ENCODE results near the gene WDR74.
"Not testable (repeated sequence)": the region's sequence is repeated elsewhere in the genome, so short reads cannot be mapped to it uniquely, and the experiment has no call there.

The WDR74 gene

GRCh38 chr11:62859281-62859703 is 19.9 kb upstream of the WDR74 start:
- peak; percentile 51 for DNase-seq

GRCh38 chr11:62858201-62858600 is 18.8 kb upstream of the WDR74 start:
- no peak for DNase-seq

- no peak for DNase-seq
These were observed 18.2 kb upstream of the WDR74 start for GRCh38 chr11:62857541-62857982.

- DNase-seq = peak; percentile 44
These were observed 17.0 kb upstream of the WDR74 start for GRCh38 chr11:62856333-62856895.

DNA sequence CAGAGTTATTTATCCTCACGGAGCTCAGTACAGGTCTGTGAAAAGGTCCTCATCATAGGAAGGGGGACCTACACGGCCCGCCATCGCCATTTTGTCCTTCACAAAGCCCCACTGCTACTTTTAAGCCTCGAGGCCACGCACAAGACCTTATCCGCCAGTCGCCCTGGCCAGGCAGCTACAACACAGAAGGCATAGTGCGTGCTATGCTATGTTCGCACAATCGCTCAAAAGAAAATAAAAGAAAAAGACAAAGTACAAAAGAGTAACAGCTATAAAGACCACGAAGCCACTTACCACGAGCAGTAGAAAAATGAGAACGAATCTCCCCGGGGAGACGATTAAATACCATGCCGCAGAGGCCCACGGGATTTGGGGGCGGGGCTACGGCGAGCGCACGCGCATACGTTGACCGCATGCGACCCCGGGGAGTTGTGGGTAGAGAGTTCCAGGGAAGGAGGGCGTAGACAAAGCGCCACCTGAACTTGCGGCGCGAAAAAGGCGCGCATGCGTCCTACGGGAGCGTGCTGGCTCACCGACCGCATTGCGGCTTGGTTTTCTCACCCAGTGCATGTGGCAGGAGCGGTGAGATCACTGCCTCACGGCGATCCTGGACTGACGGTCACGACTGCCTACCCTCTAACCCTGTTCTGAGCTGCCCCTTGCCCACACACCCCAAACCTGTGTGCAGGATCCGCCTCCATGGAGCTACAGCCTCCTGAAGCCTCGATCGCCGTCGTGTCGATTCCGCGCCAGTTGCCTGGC is 16.4 kb upstream of the WDR74 start:
- peak; percentile 98 for DNase-seq

GRCh38 chr11:62854825-62855570 is 15.6 kb upstream of the WDR74 start:
- peak; percentile 55 for DNase-seq

GRCh38 chr11:62854013-62854824 is 14.8 kb upstream of the WDR74 start:
- peak; percentile 57 for DNase-seq

GRCh38 chr11:62853279-62853965 is 14.0 kb upstream of the WDR74 start:
- peak; percentile 34 for DNase-seq

DNA sequence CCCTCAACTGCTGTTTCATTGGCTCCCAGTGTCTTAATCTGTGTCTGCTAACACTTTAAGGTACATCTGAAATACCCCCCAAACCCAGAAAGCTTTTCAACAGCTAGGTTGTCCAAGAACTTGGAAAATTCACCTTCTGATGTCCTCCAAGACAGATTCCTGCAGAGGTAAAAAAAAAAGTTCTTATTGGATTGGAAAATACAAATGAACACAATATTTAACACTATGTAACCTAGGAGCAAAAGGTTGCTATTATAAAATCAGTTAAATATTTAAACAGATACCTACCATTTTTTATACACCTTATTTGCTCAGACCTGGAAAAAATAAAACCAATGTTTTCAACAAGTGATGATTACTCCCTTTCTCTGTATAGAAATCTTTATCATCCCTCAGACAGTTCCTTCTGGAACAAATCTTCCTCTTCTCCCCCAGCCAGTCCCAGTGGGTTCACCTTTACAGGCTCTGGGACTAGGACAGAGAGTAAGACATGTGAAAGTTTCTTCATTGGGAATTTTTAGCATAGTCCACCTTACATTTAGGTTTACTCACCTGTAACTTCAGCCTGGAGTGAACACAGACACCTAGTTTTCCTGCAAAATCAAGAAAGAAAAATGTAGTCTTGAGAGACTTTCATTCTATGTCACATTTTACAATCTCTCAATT is 13.3 kb upstream of the WDR74 start:
- DNase-seq = no peak

- no peak for DNase-seq
These were observed 12.6 kb upstream of the WDR74 start for GRCh38 chr11:62851807-62852522.

DNA sequence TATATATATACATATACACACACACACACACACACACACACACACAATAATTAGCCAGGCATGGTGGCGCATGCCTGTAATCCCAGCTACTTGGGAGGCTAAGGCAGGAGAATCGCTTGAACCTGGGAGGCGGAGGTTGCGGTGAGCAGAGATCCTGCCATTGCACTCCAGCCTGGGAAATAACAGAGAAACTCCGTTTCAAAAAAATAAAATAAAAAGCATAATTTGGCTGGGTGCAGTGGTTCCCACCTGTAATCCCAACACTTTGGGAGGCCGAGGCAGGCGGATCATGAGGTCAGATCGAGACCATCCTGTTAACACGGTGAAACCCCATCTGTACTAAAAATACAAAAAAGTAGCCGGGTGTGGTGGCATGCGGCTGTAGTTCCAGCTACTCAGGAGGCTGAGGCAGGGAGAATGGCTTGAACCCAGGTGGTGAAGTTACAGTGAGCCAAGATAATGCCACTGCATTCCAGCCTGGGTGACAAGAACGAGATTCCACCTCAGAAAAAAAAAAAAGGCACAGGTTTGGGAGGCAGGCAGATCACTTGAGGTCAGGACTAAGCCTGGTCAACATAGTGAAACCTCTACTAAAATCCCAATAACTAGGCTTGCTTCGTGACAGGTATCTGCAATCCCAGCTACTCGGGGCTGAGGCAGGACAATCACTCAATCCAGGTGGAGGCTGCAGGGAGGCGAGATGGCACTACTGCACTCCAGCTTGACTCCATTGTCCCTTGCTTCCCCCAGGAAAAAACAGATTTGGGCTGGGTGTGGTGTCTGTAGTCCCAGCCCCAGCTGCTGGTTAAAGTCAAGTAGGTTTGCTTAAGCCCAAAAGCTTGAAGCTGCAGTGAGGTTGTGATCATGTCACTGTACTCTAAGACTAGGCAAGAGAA is 11.8 kb upstream of the WDR74 start:
- peak; percentile 71 for DNase-seq

- no peak for DNase-seq
These were observed 8.5 kb upstream of the WDR74 start for GRCh38 chr11:62847767-62848314.

DNA sequence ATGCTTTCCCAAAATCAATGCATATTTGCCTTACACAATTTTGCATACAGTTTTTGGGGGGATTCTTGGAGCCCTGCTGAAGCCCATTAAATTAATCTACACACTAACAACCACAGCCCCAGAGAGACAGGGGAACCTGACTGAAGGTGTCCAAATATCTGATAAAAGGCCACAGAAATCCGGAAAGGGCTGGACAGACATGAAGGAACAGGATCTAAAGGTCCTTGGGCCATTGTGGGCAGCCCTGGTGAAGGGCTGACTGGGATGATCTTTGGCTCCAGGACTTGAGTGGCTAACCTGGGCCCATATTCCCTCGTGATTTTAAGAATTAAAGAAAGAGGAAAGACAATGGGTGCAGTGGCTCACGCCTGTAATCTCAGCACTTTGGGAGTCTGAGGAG is 6.8 kb upstream of the WDR74 start:
- no peak for DNase-seq

GRCh38 chr11:62844154-62844553 is 4.8 kb upstream of the WDR74 start:
- no peak for DNase-seq

DNA sequence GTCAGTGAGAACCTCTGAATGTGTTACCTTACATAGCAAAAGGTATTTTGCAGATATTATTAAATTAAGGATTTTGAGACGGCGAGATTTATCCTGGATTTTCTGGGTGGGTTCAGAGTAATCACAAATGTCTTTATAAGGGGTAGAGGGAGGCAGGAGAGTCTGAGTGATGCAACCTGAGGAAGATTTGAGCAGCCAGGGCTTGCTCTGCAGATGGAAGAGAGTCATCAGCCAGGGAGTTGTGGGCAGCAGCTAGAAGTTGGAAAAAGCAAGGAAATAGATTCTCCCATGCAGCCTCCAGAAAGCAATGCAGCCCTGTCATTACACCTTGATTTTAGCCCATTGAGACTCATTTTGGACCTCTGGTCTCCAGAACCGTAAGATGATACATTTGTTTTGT is 4.1 kb upstream of the WDR74 start:
- no peak for DNase-seq

- not testable (repeated sequence) for DNase-seq
These were observed 3.5 kb upstream of the WDR74 start for GRCh38 chr11:62842891-62843290.

GRCh38 chr11:62842171-62842741 is 2.9 kb upstream of the WDR74 start:
- DNase-seq = no peak

DNA sequence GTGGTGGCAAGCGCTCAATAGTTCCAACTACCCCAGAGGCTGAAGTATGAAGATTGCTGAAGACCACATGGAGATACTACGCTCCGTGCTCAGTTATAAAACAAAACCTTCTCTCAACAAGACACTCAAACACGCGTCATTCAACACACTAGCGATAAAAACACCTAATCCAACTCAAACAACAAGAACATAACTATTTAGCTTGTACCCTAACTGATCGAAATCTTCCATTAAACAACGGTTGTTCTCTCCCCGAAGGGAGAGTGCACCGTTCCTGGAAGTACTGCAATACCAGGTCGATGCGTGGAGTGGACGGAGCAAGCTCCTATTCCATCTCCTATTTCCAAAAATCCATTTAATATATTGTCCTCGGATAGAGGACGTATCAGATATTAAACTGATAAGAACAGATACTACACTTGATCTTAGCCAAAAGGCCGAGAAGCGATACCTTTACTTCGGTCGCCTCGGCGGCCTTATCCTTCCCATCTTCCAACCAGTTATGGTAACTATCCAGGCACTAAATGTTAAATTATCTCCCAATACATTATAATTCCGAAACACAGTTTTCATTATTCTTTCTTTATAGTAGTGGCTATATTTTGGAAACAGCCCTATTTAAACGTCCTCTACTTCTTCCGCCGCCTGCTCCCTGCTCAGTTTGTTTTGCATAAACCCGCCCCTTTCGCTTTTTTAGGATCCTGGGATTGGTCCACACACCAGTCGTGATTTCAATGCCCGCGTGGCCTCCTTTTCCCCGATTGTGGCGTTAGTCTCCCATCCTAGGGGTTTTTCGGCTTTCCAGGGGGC is 2.2 kb upstream of the WDR74 start:
- DNase-seq = peak; percentile 100
